ENCODE results near the gene PACSIN2.
"Not testable (repeated sequence)": the region's sequence is repeated elsewhere in the genome, so short reads cannot be mapped to it uniquely, and the experiment has no call there.

The PACSIN2 gene

GRCh38 chr22:42964994-42965699 lies 49.8 kb downstream of the PACSIN2 start:
- no peak for DNase-seq (ENCODE audit: low read depth in 2 of 2)

GRCh38 chr22:42963231-42963595 lies 51.7 kb downstream of the PACSIN2 start:
- DNase-seq (ENCODE audit: low read depth in 2 of 2), result no peak

GRCh38 chr22:42962295-42963230 lies 52.4 kb downstream of the PACSIN2 start:
- no peak for DNase-seq (ENCODE audit: low read depth in 2 of 2)

GRCh38 chr22:42961810-42962209 lies 53.1 kb downstream of the PACSIN2 start:
- DNase-seq (ENCODE audit: low read depth in 2 of 2), result no peak

- DNase-seq (ENCODE audit: low read depth in 2 of 2), result not testable (repeated sequence)
These were observed 53.6 kb downstream of the PACSIN2 start for GRCh38 chr22:42961400-42961690.

- DNase-seq (ENCODE audit: low read depth in 2 of 2), result no peak
These were observed 54.2 kb downstream of the PACSIN2 start for GRCh38 chr22:42960531-42961399.

GRCh38 chr22:42959576-42960509 lies 55.1 kb downstream of the PACSIN2 start:
- no peak for DNase-seq (ENCODE audit: low read depth in 2 of 2)

- no peak for DNase-seq (ENCODE audit: low read depth in 2 of 2)
These were observed 56.0 kb downstream of the PACSIN2 start for GRCh38 chr22:42958937-42959336.

- no peak for DNase-seq (ENCODE audit: low read depth in 2 of 2)
These were observed 57.0 kb downstream of the PACSIN2 start for GRCh38 chr22:42957958-42958357.

GRCh38 chr22:42957544-42957943 lies 57.4 kb downstream of the PACSIN2 start:
- no peak for DNase-seq (ENCODE audit: low read depth in 2 of 2)

GRCh38 chr22:42955848-42956247 lies 59.1 kb downstream of the PACSIN2 start:
- DNase-seq (ENCODE audit: low read depth in 2 of 2), result no peak

GRCh38 chr22:42955087-42955635 lies 59.8 kb downstream of the PACSIN2 start:
- no peak for DNase-seq (ENCODE audit: low read depth in 2 of 2)

- DNase-seq (ENCODE audit: low read depth in 2 of 2), result not testable (repeated sequence)
These were observed 61.2 kb downstream of the PACSIN2 start for GRCh38 chr22:42953751-42954150.

- no peak for DNase-seq (ENCODE audit: low read depth in 2 of 2)
These were observed 63.7 kb downstream of the PACSIN2 start for GRCh38 chr22:42951093-42951710.

- no peak for DNase-seq (ENCODE audit: low read depth in 2 of 2)
These were observed 64.7 kb downstream of the PACSIN2 start for GRCh38 chr22:42950281-42950680.

GRCh38 chr22:42949159-42949558 lies 65.8 kb downstream of the PACSIN2 start:
- no peak for DNase-seq (ENCODE audit: low read depth in 2 of 2)

- DNase-seq (ENCODE audit: low read depth in 2 of 2), result no peak
These were observed 66.7 kb downstream of the PACSIN2 start for GRCh38 chr22:42948294-42948693.

- DNase-seq (ENCODE audit: low read depth in 2 of 2), result no peak
These were observed 67.5 kb downstream of the PACSIN2 start for GRCh38 chr22:42947211-42947990.

GRCh38 chr22:42946546-42947198 lies 68.3 kb downstream of the PACSIN2 start:
- no peak for DNase-seq (ENCODE audit: low read depth in 2 of 2)
